Adipocyte (in vitro differentiated cells): ENCODE measurements around the gene ZDHHC16.
"Not testable (repeated sequence)": the region's sequence is repeated elsewhere in the genome, so short reads cannot be mapped to it uniquely, and the experiment has no call there.

Experiments used
- DNase-seq: peaks from one replicate; pipeline ENCODE4 v3.0.0-alpha.2; 2015; ENCODE audit warnings: low read depth
- H3K27me3 ChIP-seq: replicated peaks from 2 replicates; pipeline ENCODE4 v1.7.0; 2013; ENCODE audit warnings: mild to moderate bottlenecking, low read length, moderate library complexity; ENCODE audit not compliant: control insufficient read depth, insufficient read depth
- H3K36me3 ChIP-seq: 2 replicates; pipeline ENCODE4 v1.7.0; 2013; ENCODE audit warnings: low read length, mild to moderate bottlenecking, moderate library complexity; ENCODE audit not compliant: control insufficient read depth, insufficient read depth, severe bottlenecking
- H3K4me1 ChIP-seq: 2 replicates; pipeline ENCODE4 v1.7.0; 2013; ENCODE audit warnings: mild to moderate bottlenecking, low read length, moderate library complexity; ENCODE audit not compliant: control insufficient read depth, insufficient read depth
- H3K4me3 ChIP-seq: 2 replicates; pipeline ENCODE4 v1.7.0; 2013; ENCODE audit warnings: mild to moderate bottlenecking, low read length, moderate library complexity
- H3K9ac ChIP-seq: 2 replicates; pipeline ENCODE4 v1.7.0; 2013; ENCODE audit warnings: mild to moderate bottlenecking, low read length, moderate library complexity
- H3K9me3 ChIP-seq: 2 replicates; pipeline ENCODE4 v1.7.0; 2013; ENCODE audit warnings: mild to moderate bottlenecking, low read length, moderate library complexity; ENCODE audit not compliant: control insufficient read depth

Gene ZDHHC16

DNA sequence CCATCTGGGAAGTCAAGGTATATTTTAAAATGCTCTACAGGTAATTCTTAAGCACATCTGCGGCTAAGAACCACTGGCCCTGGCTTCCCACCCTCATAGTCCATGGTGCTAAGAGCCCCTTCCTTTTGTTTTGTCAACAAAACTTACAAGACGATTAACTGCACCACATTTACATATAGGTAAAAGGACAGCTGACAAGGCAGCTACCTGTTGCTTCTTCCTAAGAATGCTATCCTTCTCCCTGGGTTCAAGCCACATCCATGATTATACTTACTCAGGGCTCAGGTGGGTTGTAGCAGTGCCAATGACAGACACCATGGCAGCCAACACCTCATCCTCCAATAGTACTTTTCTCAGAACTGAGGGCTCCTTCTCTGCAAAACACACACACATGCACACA is 16.3 kb downstream of the ZDHHC16 start:
- Histone ChIP-seq H3K27me3 (no peaks in the 10 kb centered on the region), H3K4me1 (peaks cover 25% of the 10 kb centered on the region), H3K36me3 (peaks cover 93% of the 10 kb centered on the region), H3K9me3 (no peaks in the 10 kb centered on the region), H3K9ac (no peak overlapping the region), H3K4me3 (no peak overlapping the region)
- DNase-seq: no peak

DNA sequence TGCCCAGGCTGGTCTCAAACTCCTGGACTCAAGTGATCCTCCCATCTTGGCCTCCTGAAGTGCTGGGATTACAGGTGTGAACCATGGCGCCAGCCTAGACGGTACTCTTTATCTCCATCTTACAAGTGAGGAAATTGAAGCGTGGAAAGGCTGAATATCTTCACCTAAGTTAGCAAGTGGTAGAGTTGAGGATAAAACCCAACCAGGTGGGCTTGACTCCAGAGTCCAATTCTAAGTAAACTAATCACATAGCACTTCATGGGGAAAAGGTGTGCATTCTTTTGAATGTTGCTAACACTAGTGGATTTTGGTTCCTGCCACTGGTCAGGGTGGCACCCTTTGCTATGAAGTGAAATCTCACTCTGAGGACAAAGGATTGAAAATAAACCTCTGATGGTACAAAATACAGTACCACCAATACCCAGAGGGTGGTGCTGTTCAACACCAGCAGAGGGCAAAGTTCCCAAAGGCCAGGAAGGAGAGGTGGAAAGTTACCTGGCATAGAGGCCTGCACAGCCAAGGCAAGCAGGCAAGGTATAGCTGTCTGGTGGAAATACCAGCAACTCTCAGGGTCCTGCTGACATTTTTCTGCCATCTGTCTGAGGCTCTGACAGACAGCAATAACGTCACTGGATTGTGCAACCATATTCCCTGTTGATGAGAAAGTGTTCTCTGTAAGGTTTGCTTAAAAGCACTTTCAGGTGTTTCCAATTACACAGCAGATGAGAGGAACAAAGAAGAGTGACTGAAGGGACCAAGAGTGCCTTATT is 17.6 kb downstream of the ZDHHC16 start:
- no peaks in the 10 kb centered on the region for H3K9me3 ChIP-seq
- no peak overlapping the region for H3K9ac ChIP-seq
- H3K27me3 ChIP-seq: no peaks in the 10 kb centered on the region
- peak; percentile 88 for DNase-seq
- H3K4me1 ChIP-seq: peaks cover 25% of the 10 kb centered on the region
- H3K4me3 ChIP-seq: no peak overlapping the region
- H3K36me3 ChIP-seq: peaks cover 95% of the 10 kb centered on the region

DNA sequence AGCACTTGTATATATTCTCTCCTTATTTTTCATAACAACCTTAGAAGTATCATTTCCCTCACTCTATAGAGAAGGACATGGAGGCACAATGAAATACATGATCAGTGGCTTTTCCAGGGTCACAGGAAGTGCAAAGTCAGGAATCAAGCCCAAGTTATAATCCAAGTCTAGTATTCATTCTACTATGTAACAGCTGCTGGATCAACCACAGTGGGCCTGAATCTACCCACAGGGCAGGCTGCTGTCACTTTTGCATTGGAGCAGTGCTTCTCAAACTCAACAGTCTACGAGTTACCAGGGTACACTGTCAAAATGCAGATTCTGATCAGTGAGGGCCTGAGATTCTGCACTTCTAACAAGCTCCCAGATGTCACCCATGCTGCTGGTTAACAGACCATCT is 18.3 kb downstream of the ZDHHC16 start:
- H3K27me3 ChIP-seq: no peaks in the 10 kb centered on the region
- H3K9ac ChIP-seq: peak overlapping the region; percentile 13
- peaks cover 95% of the 10 kb centered on the region for H3K36me3 ChIP-seq
- DNase-seq: no peak
- no peak overlapping the region for H3K4me3 ChIP-seq
- peaks cover 25% of the 10 kb centered on the region for H3K4me1 ChIP-seq
- no peaks in the 10 kb centered on the region for H3K9me3 ChIP-seq

DNA sequence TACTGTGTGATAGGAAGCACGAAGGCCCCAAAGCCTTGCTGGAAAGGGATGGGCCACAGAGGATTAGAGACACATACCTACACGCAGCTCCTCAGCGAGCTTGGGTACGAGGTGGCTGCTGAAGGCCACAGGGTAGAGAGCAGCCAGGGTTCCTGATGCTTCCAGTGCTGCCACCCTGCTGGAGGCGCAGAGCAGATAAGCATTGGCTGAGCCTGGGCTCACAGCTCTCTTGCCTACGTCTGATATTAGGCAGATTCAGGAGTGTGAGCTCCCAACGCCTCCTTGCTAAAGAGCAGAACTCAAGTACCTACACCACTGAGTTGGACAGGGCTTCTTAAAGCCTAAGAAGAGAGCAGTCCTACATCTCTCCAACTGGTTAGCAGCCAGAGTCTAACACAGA is 20.0 kb downstream of the ZDHHC16 start:
- DNase-seq: no peak
- no peak overlapping the region for H3K4me3 ChIP-seq
- H3K27me3 ChIP-seq: no peaks in the 10 kb centered on the region
- peaks cover 95% of the 10 kb centered on the region for H3K36me3 ChIP-seq
- H3K4me1 ChIP-seq: peaks cover 24% of the 10 kb centered on the region
- H3K9me3 ChIP-seq: no peaks in the 10 kb centered on the region
- H3K9ac ChIP-seq: peak overlapping the region; percentile 8

DNA sequence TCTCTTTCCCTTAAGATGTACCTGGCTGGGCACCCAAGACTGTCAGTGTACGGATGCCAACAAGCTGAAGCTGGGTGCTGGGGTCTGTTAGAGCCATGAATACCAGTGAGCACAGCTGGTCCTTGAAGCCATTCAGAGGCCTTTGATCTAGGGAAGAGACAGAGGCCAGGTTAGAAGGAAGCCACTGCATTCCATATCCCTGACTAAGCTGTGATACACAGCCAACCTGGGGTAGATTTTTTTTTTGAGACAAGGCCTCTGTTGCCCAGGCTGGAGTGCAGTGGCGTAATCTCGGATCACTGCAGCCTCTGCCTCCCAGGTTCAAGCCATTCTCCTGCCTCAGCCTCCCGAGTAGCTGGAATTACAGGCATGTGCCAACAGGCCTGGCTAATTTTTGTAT is 20.8 kb downstream of the ZDHHC16 start:
- H3K4me3 ChIP-seq: no peak overlapping the region
- peak overlapping the region; percentile 6 for H3K9ac ChIP-seq
- no peaks in the 10 kb centered on the region for H3K9me3 ChIP-seq
- H3K36me3 ChIP-seq: peaks cover 95% of the 10 kb centered on the region
- H3K27me3 ChIP-seq: no peaks in the 10 kb centered on the region
- H3K4me1 ChIP-seq: peaks cover 20% of the 10 kb centered on the region
- DNase-seq: no peak

DNA sequence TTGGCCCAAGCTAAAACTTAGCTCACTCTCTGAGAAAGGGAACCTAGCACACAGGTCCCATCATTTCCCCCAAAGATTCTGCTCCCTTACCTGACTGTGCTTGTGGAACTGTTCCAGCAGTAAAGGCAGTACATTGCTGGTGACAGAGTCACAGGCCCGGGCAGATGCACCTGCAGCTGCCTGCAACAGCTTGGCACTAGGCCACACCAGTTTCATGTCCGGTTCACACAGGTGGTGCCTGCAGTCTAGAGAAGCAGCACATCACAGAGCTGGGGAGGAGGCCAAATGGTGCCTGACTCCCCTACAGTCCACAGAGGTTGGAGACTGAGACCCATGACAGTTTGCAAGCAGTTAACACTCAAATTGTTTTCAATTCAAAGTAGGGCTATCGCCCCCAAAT is 22.2 kb downstream of the ZDHHC16 start:
- Histone ChIP-seq H3K9ac (no peak overlapping the region), H3K9me3 (no peaks in the 10 kb centered on the region), H3K27me3 (no peaks in the 10 kb centered on the region), H3K36me3 (peaks cover 94% of the 10 kb centered on the region), H3K4me3 (no peak overlapping the region), H3K4me1 (peaks cover 20% of the 10 kb centered on the region)
- DNase-seq: no peak

DNA sequence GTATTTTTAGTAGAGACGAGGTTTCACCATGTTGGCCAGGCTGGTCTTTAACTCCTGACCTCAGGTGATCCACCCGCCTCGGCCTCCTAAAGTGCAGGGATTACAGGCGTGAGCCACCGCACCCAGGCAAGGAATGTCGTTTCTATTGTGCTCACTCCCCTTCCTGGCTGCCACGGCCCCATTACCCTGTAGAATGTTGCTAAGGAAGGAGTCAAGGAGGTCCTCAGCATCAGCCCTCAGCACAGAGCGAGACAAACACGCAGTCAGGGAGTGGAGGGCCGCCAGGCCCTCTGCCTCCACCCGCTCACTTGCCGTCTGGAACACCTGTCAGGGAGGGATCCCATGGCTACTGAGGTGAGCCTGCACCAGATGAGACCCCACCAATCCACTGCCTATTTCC is 22.8 kb downstream of the ZDHHC16 start:
- not testable (repeated sequence) for DNase-seq
- H3K4me1 ChIP-seq: peaks cover 20% of the 10 kb centered on the region

DNA sequence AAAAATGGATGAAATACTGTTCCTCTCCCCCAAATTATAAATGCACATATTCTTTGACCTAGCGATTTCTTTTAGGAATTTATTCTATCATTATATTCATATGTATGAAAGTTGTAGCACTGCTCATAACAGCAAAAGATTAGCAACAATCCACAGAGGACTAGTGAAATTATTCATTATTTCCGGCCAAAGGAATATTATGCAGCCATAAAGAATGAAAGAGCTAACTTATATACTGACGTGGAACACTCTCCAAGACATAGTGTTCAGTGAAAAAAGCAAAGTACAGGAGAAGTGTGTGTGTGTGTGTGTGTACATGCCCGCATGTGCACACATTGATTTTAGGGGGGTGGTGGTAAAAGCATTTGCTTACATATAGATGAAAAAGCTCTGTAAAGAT is 28.9 kb downstream of the ZDHHC16 start:
- Histone ChIP-seq H3K4me3 (no peak overlapping the region), H3K27me3 (no peaks in the 10 kb centered on the region), H3K4me1 (peaks cover 19% of the 10 kb centered on the region), H3K9me3 (no peaks in the 10 kb centered on the region), H3K9ac (no peak overlapping the region), H3K36me3 (peaks cover 85% of the 10 kb centered on the region)
- DNase-seq: no peak

More for the DNA sequence above, 22.8 kb downstream of the ZDHHC16 start:
- H3K36me3 ChIP-seq: peaks cover 94% of the 10 kb centered on the region
- H3K4me3 ChIP-seq, H3K9me3 ChIP-seq, H3K27me3 ChIP-seq, H3K9ac ChIP-seq: not testable (repeated sequence)

DNA sequence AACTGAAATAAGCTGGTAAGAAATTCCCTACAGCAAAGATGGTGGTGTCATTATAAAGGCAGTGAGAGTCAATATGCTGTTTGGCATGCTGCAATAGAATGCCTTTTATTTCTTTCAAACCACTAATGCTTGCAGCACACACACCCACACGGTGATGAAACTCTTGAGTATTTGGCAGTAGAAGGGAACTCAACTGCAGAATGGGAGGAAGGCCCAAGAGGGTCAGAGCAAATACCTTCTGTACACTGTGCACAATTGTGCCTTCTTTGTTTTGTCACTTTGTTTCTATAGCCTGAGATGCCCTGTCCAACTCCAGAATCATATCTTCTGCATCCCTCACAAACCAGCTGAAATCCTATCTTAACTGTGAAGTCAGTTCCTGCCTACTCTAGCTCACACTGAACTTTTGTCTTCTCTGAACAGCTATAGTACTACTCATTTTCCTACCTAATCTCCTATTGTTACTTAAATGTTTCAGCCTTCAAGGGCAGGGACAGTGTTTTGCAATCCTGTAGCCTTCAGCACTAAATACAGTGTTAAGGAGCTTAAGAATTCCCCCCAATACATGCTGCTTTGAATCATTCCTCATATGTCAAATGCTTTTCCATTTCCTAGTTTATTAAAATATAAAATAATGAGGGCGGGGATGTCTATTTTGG is 30.1 kb downstream of the ZDHHC16 start:
- no peak overlapping the region for H3K4me3 ChIP-seq
- peak overlapping the region; percentile 35 for H3K9ac ChIP-seq
- H3K4me1 ChIP-seq: peaks cover 19% of the 10 kb centered on the region
- no peaks in the 10 kb centered on the region for H3K27me3 ChIP-seq
- peak; percentile 89 for DNase-seq
- H3K9me3 ChIP-seq: no peaks in the 10 kb centered on the region
- peaks cover 84% of the 10 kb centered on the region for H3K36me3 ChIP-seq

DNA sequence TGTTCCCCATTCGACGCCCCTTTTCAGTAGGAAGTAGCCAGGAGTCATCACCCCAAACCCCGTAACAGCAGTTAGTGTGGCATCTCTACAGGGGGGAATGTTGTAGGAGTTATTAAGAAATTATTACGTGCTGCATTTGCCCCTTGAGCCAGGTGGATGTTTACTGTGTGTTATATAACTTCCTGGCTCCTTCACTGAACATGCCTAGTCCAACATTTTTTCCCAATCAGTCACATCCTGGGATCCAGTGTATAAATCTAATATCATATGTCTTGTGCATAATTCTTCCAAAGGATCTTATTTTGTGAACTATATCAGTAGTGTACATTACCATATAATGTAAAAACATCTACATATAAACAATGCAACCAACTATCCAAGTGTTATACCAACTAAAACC is 33.4 kb downstream of the ZDHHC16 start:
- not testable (repeated sequence) for H3K27me3 ChIP-seq, H3K4me3 ChIP-seq, H3K9me3 ChIP-seq, DNase-seq, H3K9ac ChIP-seq
- peaks cover 71% of the 10 kb centered on the region for H3K36me3 ChIP-seq
- H3K4me1 ChIP-seq: peaks cover 23% of the 10 kb centered on the region

DNA sequence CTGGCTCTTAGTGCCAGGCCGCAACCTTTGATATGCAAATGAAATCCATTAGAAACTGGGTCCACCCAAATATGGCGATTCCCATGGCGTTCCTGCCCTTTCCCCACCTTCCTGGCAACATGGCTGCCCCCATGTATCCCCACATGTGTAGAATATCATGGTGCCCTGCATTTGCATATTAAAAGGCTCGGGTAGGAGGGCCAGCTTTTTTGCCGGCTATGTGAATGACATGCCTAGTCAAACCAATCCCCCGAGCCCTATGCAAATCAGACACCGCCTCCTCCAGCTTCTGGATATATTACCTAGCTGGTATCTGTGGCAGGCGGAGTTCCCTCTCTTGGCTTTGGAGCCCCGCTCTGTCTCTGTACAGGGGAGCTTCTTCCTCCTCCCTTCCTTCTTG is 34.0 kb downstream of the ZDHHC16 start:
- no peak overlapping the region for H3K4me3 ChIP-seq
- H3K36me3 ChIP-seq: peaks cover 65% of the 10 kb centered on the region
- DNase-seq: no peak

More for the DNA sequence above, 34.0 kb downstream of the ZDHHC16 start:
- H3K9ac ChIP-seq: no peak overlapping the region
- no peaks in the 10 kb centered on the region for H3K9me3 ChIP-seq
- H3K4me1 ChIP-seq: peaks cover 23% of the 10 kb centered on the region
- H3K27me3 ChIP-seq: no peaks in the 10 kb centered on the region
